ENCODE data around the gene SYTL4.

Gene SYTL4

DNA sequence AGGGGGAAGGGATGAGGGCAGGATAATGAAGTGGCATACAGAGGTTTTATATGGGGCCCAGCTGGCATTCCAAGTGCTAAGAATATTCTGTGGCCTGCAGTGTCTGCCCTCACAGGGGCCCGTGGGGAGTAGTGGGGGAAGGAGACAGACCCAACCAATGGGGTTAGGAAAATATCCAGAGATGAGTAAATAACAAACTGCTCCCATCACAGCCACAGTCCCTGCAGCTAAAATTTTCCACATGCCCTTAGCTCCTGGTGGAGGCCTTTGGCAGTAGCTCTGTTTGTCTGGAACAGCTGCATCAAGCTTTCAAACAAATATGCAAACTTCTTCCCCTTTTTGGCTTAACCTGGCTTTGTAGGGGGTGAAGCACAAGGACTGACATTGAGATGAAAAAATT lies 84.8 kb downstream of the SYTL4 start:
- no peak for DNase-seq

- DNase-seq = no peak
Measured at GRCh38 chrX:100645106-100645505, 86.8 kb downstream of the SYTL4 start.

GRCh38 chrX:100643956-100644860 lies 87.7 kb downstream of the SYTL4 start, which contains the start of gene SRPX2:
Gene SRPX2 (plus strand): TSS chrX:100644199. CDS start chrX:100646323, 2,124 bp downstream.
- DNase-seq = no peak

- no peak for DNase-seq
Measured at GRCh38 chrX:100643212-100643611, 88.7 kb downstream of the SYTL4 start.

DNA sequence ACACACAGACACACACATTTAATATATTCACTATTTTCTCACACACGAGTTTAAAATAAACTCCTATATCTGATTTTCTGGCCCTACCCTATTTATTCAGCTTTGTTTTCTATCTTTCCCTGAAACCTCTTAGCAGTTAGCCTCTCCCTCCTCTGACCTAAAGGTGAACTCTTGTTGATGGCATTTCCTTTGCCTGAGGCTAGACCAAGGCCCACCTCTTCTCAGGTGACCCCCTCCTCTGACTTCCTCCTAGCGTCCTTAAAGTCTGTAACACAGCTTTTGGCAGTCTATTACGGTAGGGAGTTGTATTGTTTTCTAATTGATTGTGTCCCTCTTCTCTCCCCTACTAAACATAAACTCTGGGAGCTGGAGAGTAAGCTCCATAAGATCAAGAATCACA lies 89.6 kb downstream of the SYTL4 start:
- DNase-seq = no peak

DNA sequence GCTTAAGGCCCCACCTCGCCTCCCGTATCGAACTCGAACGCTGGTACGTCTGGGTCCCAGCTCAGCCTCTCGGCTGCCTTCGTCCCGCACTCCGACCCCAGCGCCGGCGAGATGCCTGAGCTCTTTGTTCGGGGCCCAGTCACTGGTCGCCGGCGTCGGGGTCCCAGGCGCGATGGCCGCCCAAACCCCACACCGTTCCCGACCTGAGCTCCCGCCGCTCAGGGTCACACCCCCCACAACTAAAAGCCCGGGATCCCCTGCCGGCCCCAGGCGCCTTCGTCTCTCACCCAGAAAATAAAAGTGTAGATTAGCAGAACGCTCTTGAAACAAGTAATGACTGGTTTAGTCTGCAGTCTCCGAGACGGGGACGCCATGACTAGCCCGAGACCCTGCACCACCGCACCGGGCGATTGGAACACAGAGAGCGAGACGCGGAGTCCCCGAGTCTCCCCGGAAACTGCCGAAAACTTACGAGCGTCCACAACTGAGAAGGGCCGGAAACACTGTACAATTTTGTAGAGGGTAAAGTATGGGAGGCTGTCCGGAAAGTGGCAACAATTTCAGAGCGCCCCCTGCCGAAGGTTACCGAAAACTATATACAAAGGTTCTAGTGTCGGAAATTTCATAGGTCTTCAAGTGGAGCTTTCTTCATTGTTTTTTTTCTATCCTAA lies 95.5 kb downstream of the SYTL4 start, which contains the start of gene TSPAN6:
TSPAN6 (minus strand) TSS at position 486 of the 671 bp plus-strand sequence; CDS start at position 374, 112 bp downstream.
- DNase-seq = no peak

- no peak for DNase-seq
Measured at GRCh38 chrX:100635989-100636320, 96.0 kb downstream of the SYTL4 start.

- DNase-seq = no peak
Measured at GRCh38 chrX:100635040-100635439, 96.9 kb downstream of the SYTL4 start.

DNA sequence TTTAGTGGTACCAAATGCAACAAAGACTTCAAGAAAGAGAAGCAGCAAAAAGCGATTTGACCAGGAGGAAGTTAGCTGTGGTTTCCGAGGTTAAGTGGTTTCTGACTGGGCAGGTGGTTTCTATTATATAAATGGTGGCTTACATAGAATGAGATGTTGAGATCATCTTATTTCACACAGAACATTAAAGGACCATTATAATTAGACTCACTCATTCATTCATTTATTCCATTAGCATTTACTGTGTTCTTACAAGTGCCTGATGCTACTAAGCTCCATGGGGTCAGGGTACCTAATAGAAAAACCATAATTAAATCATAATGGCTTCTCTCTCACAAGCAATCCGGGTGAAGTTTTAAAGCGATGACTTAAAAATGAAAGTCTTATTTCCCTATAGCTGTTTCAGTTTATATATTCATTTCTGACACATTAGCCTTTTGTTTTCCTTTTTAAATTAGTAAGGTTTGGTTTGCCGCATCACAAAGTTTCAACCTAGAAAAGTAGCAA lies 105.9 kb downstream of the SYTL4 start:
- DNase-seq = no peak
